ENCODE data around the gene GBE1.

Gene GBE1

DNA sequence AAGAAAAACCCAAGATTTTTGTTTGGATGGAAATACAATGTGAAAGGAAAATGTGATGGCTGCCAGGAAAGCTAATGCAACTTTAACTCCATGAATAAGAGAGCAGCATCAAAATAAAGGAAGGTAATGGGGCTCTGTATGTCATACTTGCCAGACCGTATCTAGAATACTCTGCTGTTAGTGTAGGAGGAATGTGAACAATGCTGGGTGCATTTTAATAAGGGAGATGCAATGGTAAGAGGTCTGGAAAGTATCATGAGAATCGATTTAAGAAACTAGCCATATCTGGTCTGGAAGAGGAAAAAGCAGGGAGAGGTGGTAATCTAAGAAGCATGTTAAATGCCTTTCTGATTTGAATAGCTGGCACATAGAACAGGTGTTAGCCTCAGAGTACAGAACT is 239.6 kb downstream of the GBE1 start:
- no peak for DNase-seq
- TF ChIP-seq, protein P1, sequence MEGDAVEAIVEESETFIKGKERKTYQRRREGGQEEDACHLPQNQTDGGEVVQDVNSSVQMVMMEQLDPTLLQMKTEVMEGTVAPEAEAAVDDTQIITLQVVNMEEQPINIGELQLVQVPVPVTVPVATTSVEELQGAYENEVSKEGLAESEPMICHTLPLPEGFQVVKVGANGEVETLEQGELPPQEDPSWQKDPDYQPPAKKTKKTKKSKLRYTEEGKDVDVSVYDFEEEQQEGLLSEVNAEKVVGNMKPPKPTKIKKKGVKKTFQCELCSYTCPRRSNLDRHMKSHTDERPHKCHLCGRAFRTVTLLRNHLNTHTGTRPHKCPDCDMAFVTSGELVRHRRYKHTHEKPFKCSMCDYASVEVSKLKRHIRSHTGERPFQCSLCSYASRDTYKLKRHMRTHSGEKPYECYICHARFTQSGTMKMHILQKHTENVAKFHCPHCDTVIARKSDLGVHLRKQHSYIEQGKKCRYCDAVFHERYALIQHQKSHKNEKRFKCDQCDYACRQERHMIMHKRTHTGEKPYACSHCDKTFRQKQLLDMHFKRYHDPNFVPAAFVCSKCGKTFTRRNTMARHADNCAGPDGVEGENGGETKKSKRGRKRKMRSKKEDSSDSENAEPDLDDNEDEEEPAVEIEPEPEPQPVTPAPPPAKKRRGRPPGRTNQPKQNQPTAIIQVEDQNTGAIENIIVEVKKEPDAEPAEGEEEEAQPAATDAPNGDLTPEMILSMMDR (IDR thresholded peaks at IDR 0.05; ENCODE audit: low read depth, low read length), result no peak
- H3K27ac ChIP-seq, result no peak overlapping the region
- H3K9me3 ChIP-seq (ENCODE audit: severe bottlenecking), result no peaks in the 10 kb centered on the region
- H3K4me3 ChIP-seq (ENCODE audit: low read depth, low read length), result no peak overlapping the region
- H3K36me3 ChIP-seq, result no peaks in the 10 kb centered on the region
- H3K27me3 ChIP-seq (ENCODE audit: insufficient read depth, low read depth, severe bottlenecking), result no peaks in the 10 kb centered on the region

DNA sequence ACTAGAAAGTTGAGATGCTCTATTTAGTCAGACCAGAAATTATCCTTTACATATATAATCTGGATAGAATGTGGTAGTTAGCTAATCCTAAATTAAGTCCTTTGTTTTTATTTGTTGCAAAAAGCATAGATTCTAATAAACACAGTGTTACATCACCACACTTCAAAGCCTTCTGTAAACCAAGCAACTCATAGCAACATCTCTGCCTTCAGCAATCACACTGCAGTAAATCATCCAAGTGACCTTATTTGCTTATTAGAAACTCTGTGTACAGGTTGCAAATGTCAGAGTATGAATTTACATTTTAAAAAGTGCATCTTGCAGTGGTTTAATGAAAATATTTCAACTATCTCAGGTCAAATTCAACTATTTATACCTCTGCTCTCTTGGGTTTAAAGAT is 242.5 kb downstream of the GBE1 start:
- Histone ChIP-seq H3K36me3 (no peaks in the 10 kb centered on the region), H3K27ac (no peak overlapping the region), H3K4me3 (ENCODE audit: low read depth, low read length) (no peak overlapping the region), H3K9me3 (ENCODE audit: severe bottlenecking) (no peaks in the 10 kb centered on the region), H3K27me3 (ENCODE audit: insufficient read depth, low read depth, severe bottlenecking) (no peaks in the 10 kb centered on the region)
- TF ChIP-seq, protein P1 (IDR thresholded peaks at IDR 0.05; ENCODE audit: low read depth, low read length), result no peak
- no peak for DNase-seq

DNA sequence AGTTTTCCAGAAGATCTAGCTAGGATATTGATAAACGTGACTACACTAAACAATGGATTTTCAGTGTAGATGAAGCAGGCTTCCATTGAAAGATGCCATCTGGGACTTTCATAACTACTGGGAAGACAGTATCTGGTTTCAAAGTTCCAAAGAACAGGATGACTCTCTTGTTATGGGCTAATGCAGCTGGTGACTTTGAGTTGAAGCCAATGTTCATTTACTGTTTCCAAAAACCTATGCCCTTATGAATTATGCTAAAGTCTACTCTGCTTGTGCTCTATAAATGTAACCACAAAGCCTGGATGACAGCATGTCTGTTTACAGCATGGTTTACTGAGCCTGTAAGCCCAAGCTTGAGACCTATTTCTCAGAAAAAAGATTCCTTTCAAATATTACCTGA is 245.4 kb downstream of the GBE1 start:
- TF ChIP-seq, protein P1 (IDR thresholded peaks at IDR 0.05; ENCODE audit: low read depth, low read length), result no peak
- no peak for DNase-seq
- H3K27ac ChIP-seq, result no peak overlapping the region
- no peaks in the 10 kb centered on the region for H3K36me3 ChIP-seq
- no peaks in the 10 kb centered on the region for H3K9me3 ChIP-seq (ENCODE audit: severe bottlenecking)
- H3K27me3 ChIP-seq (ENCODE audit: insufficient read depth, low read depth, severe bottlenecking), result no peaks in the 10 kb centered on the region
- no peak overlapping the region for H3K4me3 ChIP-seq (ENCODE audit: low read depth, low read length)

DNA sequence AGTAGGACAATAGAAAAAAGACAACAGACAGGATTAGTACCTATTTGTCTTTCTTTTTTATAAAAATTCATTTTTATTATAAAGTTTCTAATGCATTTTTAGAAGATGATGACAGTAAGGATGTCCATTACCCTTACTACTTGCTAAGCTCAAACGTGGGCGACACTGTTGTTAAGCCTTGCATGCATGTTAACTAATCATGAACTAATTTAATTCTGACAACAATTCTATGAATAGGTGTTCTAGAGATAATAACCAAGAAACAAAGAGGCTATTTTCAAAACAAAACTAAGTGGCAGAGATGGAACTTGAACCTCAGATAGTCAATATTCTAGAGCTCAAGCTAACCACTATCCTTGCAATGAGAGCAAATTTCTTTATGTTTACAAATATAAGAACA is 247.9 kb downstream of the GBE1 start:
- Histone ChIP-seq H3K9me3 (ENCODE audit: severe bottlenecking) (no peaks in the 10 kb centered on the region), H3K36me3 (no peaks in the 10 kb centered on the region), H3K27me3 (ENCODE audit: insufficient read depth, low read depth, severe bottlenecking) (no peaks in the 10 kb centered on the region), H3K4me3 (ENCODE audit: low read depth, low read length) (no peak overlapping the region), H3K27ac (no peak overlapping the region)
- TF ChIP-seq, protein P1 (IDR thresholded peaks at IDR 0.05; ENCODE audit: low read depth, low read length), result no peak
- DNase-seq, result no peak

DNA sequence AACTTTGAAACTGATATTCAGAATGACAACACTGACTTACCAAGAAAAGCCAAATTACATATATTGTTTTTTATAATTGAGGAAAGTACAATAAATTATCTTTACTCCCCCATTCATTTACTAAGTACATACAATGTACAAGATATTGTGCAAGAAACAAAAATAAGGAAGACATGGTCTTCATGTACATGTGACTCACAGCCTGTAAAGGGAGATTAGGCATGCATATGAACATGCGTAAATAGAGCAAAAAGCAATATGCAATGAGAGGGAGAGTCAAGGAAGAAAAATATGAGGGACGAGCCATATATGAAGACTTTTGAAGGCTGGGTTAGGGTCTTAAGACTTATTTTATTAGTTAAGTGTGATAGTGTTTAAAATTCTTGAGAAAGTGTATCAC is 258.4 kb downstream of the GBE1 start:
- no peak for DNase-seq
- Histone ChIP-seq H3K27ac (no peak overlapping the region), H3K9me3 (ENCODE audit: severe bottlenecking) (no peaks in the 10 kb centered on the region), H3K4me3 (ENCODE audit: low read depth, low read length) (no peak overlapping the region), H3K36me3 (no peaks in the 10 kb centered on the region), H3K27me3 (ENCODE audit: insufficient read depth, low read depth, severe bottlenecking) (no peaks in the 10 kb centered on the region)
- TF ChIP-seq, protein P1 (IDR thresholded peaks at IDR 0.05; ENCODE audit: low read depth, low read length), result no peak

DNA sequence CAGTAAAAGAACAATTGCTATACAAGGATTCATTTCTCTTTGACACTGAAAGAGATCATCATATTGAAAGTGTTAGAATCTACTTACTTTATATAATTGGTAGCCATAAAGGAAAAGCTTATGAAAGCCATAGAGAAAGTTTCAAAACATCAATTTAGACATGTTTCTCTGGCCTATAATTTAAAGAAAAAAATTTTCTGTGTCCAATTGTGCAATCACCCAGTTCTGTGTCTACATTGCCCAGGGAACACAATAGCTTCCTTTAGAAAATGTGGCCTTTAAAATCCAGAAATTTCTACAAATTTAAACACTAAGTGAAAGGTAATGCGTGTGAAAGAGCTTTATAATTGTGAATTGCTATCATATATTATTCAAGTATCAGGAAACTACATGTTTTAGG is 259.2 kb downstream of the GBE1 start:
- Histone ChIP-seq H3K27ac (no peak overlapping the region), H3K27me3 (ENCODE audit: insufficient read depth, low read depth, severe bottlenecking) (no peaks in the 10 kb centered on the region), H3K9me3 (ENCODE audit: severe bottlenecking) (no peaks in the 10 kb centered on the region), H3K4me3 (ENCODE audit: low read depth, low read length) (no peak overlapping the region), H3K36me3 (no peaks in the 10 kb centered on the region)
- TF ChIP-seq, protein P1 (IDR thresholded peaks at IDR 0.05; ENCODE audit: low read depth, low read length), result no peak
- DNase-seq, result no peak

Data from WERI-Rb-1 (cell line).